Stimulated activated CD4-positive, alpha-beta T cell treated with anti-CD3 and anti-CD28 coated beads, Interleukin-15, amount 100 ng/mL, for 1 hour (primary cell): Measurements from ENCODE around the gene KBTBD4.
"Not testable (repeated sequence)": the region's sequence is repeated elsewhere in the genome, so short reads cannot be mapped to it uniquely, and the experiment has no call there.

ENCODE experiments used
- DNase-seq, 2 donors: peaks; one replicate each; pipeline ENCODE4 v3.0.0-alpha.2; 2020; ENCODE audit warnings: low read depth in 1 of 2, low spot score in 1 of 2

KBTBD4 gene

DNA sequence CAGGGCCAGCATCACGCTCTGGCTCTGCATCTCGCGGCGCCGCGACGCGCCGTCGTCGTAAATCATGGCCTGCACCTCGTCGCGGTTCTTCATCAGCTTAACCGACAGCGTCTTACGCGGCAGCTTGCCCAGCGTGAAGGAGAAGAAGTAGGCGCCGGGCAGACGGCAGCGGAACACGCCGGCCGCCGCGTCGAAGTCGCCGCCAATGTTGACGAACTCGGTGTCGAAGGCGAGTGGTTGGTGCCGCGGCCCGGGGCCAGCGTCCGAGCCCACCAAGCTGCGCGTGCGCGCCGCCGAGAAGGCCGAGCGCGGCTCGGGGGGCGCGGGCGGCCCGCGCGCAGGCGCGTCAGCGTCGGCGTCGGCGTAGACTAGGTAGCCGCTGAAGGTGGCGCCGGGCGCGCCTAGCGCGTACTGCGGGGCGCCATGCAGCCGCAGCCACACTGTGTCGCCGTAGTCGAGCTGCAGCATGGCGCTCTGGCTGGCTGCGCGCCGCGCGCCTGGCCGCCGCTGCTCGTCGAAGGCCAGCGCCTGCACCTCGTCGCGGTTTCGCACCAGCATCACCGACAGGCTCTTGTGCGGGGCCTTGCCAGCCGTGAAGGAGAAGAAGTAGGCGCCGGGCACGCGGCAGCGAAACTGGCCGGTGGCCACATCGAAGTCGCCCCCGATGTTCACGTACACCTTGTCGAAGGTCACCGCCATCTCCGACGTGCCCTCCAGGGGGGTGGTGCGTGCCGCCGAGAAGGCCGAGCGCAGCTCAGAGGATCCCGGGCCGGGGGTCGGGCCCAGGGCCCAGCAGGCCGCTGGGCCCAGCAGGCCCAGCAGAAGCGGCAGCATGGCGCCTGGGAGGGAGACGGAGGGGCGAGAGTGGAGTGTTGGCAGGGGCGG is 11.4 kb upstream of the KBTBD4 start:
- DNase-seq, result no peak

DNA sequence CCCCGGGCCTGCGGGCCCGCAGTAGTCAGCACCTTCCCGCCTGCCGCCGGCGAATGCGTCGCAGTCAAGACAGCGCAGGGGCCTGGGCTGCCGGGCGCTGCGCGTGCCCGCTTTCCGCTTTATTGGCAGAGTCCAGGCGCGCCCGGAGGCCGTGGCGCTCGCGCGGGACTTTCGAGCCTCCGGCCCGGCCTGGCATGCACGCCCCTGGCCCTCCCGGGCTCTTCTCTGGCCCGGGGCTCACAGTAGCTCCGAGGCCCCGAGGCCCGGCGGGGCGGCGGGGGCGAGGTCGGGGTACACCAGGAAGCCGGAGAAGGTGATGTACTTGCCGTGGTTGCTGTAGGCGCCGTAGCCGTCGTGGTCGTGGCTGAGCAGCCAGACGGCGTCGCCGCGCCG is 10.8 kb upstream of the KBTBD4 start:
- no peak for DNase-seq

DNA sequence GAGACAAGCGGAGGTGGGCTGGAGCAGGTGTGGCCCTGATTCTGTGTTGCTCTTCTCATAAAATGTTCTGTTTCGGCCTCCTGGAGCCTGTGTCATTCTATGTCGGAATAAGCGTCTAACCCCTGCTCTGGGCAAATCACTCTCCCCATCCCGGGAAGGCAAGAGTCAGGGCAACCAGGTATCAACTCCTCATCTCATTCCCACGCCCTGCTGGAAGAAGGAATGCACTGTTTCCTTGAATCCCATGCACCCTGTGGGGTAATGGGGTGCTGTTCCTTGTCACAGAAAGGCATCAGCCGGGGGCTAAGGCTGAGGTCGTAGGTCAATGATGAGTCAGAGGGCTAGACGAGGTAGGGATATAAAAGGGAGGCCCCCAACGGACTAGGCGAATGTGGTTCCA is 10.3 kb upstream of the KBTBD4 start:
- DNase-seq, result no peak

DNA sequence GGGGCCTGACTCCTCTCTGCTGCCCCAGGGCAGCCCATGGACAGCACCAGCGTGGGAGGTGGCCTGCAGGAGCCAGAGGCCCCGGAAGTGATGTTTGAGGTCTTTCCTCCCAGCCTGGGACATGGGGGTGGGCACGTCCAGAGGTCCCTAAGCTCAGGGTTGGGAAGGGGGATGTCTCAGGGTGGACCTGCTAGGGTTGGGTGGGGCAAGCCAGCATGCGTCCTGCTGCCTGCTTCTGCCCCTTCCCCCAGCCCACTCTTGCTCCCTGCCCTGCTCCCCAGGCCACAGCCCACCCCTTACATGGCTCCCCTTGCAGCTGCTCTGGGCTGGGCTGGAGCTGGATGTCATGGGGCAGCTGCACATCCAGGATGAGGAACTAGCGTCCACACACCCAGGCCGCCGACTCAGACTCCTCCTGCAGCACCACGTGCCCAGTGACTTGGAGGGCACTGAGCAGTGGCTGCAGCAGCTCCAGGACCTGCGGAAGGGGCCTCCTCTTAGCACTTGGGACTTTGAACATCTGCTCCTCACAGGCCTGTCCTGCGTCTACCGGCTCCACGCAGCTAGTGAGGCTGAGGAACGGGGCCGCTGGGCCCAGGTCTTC is 9.1 kb upstream of the KBTBD4 start:
- no peak for DNase-seq

DNA sequence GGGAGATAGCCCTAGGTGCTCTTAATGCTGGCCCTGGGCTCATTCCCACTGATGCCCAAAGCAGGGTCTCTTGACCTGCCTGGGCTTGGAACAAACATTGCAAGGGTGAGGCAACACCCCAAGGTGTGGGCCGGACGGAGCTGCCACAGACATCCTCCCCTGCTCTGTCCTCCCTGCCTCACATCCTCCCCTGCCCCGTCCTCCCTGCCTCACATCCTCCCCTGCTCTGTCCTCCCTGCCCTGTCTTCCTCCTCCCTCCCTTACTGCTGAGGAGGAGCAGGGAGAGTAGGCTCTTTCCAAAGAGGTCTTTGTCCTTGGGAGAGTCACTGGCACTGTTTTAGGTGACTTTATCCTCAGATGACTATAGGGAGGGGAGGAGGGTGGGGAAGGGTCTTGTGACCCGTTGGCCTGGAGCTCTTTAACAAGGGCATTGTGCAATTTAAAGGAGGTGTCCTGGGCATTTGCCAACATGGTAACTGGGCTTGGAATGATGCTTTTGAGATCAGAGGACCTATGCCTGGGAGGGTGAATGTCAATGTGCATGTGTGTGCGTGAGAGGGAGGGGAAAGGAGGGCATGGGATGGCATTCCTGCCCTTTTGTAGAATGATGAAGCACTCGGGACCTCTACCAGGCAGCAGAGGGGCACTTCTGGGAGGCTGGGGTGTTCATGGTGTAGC is 8.4 kb upstream of the KBTBD4 start:
- no peak for DNase-seq

DNA sequence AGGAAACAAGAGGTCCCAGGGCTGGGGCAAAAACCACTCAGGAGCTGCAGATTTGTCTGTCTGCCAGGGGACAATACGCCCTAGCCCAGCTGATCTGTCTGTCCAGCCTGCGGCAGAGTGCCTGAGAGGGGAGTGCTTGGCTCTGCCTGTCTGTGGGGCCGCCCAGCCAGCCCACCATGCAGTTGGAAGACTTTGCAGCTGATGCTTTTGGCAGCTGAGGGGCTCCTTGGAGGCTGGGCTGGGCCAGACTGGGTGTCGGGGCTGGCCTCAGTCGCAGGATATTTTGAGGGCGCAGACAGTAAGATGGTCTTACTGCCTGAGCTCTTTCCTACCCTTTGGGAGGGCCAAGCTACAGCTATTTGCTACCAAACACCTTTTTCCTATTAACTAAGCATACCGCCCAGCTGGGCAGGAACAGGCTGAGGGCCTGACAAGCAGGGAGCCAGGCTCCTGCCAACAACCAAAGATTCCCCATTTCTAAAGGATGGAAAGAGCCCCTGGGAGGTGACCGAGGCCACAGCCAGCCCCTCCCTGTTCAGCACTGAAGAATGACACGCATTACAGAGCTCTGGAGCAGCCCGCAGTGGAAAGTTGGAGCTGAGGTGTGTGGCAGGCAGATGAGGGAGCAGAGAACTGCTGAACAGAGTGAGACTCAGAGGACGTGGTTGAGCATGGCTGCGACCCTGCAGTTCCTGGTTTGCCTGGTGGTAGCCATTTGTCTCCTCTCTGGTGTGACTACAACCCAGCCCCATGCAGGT is 7.5 kb upstream of the KBTBD4 start, which contains the start of gene FAM180B:
FAM180B (plus strand) TSS at position 581 of the 758 bp plus-strand sequence; CDS start at position 672, 91 bp downstream.
- no peak for DNase-seq

DNA sequence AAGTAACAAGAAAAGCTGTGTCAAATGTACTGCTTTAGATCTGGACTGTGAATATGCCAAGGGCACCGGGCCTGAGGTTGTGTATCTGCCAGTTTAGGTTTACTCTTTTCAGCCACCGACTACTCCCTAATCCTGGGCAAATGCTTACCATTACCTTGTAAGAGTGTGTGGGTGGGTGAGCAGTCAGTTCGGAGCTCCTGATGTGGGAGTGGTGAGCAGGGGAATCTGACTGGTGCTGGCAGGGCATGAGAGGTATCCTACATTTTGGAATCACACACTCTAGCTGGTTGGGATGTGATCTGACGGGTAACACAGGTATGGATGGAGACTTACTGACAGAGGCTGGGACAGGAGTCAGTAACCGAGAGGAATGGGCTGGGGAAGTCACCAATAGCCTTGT is 5.1 kb upstream of the KBTBD4 start:
- no peak for DNase-seq

DNA sequence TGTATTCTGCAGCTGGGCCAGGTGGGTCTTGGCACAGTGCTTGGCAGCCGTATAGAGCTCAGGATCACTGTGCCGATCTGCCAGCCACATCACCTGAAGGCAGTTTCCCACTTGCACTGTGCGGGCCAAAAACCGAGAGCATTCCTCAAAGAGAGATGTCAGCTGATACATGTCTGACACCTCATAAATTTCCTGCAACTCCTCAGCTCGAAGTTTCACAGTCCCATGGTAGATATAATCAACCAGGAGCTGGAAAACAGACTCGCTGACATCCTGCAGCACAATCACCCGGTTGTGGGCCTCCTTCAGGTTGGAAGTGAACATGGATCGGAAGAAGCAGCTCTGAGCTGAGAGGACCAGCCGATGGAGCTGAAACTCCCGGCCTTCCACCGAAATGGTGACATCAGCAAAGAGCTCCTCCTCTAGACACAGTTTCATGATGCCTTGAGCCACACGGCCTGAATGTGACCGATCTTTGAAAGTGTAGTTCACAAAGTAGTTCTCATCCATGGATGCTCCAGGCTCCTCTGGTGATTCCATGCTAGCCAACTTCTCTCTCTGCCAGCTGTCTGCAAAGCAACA is 1.2 kb downstream of the KBTBD4 start:
- no peak for DNase-seq

DNA sequence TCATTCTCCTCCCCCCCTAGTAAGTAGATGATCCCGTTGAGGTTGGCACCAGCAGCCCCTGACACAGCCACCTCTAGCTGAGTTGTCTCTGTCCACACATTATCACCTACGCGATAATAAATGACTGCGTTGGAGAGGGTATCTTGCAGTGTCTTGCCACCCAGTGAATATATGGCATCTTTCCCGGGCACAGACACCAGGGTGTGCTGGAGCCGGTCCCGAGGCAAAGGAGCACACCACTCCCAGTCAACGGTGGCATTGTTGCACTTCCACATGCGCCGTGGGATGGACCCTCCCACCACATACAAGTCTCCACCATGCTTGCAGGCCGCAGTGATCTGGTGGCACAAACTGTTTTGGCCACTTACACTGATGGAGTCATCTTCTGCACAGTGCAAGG is 5.4 kb downstream of the KBTBD4 start:
- DNase-seq, result no peak

DNA sequence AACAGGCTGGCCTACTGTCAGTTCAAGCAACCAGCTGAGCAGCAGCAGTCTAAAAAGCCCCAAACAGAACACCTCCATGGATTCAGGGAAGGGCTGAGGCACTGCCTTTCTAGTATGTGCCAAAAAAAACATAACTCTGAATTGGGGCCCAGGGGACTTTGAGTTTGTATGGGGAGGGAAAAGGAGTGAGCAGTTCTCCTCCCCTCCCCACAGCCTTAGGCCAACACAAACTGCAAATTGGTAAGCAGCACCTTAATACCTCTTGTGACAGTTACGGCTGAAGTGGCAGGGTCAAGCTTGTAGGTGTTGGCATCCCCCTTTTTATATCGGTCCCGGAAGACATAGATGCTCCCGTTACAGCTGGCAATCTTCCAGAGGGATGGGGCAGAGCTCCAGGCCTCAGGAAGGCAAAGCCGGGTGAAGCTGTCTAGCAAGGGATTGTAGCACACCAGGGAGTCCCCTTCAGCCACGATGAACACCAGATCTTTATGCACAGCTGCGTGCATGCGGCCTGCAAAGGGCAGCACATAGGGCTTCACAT is 6.0 kb downstream of the KBTBD4 start:
- no peak for DNase-seq

DNA sequence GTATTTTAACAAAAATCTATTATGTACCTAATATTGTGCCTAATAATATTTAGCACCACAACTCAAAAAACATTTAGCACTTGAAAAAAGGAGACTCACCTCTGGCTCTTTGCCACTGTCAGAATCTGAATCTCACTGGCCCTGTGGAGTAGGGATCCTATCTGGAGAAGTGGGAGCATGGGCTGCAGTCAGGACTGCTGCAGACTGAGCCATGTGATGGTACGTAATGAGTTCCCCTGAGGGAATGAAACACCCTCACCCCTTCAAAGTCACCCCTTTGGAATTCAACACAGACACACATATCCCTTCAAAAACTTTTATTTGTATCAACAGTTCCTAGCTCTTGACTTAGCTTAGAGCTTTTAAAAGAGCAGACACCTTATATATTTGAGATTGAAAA is 6.9 kb downstream of the KBTBD4 start:
- no peak for DNase-seq

DNA sequence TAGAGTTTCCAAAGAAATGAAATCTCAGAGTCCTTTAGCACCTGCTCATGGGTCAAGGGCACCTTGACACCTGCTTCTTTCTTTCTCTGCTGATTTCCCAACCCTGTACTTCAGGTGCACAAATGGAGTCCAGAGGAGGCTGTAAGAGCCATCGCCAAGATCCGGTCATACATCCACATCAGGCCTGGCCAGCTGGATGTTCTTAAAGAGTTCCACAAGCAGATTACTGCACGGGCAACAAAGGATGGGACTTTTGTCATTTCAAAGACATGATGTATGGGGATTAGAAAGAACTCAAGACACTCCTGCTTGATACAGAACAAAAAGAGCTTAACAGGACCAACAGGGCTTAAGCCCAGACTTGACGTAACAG is 7.4 kb downstream of the KBTBD4 start:
- no peak for DNase-seq

DNA sequence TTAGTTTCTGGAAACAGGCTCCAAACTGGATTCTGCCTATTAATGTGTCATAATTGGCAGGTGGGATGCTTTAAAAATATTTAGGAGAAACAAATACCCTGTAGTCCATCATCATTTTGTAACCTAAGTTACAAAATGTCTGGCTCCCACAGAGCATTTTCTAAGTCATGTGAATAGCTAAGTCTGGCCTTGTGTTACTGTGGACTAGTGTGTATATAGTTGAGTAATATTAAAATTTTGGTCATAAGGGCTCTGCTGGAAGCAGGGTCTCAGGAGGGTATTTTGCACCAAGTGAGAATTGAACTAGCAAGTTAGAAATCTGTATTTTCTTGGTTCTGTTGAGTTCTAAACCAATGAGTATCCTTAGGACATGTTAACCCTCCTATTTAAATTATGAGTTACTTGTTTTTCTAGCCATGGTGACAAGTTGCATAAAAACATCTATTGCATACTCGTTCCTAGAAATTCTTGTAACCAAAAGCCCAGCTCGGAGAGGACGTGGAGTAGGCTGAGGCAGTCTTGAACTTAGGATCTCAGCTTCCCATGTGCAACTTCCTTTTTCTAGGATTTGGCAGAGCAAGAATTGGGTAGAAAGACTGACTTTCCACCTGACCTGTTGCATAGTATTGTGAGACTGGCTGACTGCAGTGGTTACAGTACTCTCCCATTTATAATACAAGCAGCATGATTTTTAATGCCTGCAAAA is 8.0 kb downstream of the KBTBD4 start:
- DNase-seq, result no peak

DNA sequence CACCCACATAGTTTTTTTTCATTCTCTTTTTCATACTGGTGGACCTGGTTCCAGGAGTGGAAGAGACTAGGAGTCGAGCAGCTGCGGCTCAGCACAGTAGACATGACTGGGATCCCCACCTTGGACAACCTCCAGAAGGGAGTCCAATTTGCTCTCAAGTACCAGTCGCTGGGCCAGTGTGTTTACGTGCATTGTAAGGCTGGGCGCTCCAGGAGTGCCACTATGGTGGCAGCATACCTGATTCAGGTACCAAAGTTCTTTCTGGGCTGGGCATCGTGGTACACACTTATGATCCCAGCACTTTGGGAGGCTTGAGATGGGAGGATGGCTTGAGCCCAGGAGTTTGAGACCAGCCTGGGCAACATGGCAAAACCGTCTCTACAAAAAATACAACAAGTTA is 9.1 kb downstream of the KBTBD4 start:
- no peak for DNase-seq

DNA sequence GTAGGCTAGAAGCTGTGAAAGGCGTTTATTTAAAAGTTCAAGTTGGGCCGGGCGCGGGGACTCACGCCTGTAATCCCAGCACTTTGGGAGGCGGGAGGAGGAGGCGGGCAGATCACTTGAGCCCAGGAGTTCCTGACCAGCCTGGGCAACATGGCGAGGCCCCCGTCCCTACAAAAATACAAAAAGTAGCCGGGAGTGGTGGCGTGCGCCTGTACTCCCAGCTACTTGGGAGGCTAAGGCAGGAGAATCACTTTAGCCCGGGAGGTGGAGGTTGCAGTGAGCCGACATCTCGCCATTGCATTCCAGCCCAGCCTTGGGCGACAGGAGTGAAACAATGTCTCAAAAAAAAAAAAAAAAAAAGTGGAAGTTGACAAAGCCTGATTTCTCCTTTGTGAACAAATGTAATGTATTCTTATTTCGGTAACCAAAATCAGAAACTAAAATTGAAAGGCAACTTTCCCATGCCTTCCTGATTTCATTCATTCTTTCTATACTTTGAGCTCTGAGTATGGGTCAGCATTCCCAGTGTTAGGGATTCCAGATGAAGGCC is 12.5 kb downstream of the KBTBD4 start:
- no peak for DNase-seq

DNA sequence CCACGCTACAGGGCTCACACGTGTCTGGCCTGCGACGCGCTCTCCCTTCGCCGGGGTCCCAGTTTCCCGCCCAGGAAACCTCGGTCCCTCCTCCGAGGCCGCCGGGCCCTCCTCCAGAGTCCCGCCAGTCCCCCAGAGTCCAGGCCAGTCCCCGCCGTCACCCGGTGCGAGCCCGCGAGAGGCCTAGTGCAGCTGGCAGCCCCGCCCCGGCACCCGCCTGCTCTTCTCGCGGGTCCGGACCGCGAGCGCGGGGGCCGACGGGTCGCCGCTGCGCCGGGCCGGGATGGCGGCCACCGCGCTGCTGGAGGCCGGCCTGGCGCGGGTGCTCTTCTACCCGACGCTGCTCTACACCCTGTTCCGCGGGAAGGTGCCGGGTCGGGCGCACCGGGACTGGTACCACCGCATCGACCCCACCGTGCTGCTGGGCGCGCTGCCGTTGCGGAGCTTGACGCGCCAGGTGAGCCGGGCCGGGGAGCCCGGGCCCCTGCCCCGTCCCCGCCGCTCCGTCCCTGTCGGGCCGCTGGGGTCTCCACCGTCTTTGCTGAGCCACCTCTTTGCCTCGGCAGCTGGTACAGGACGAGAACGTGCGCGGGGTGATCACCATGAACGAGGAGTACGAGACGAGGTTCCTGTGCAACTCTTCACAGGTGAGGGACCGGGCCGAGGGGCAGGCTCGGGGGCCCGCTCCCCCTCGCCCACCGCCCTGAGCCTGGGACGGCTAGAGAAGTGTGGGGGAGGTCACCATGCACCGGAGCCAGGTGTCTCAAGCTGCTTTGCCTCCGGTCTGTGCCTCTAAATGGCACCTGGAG is 13.2 kb downstream of the KBTBD4 start, which contains the start of gene PTPMT1:
PTPMT1 (plus strand) TSS at position 260 of the 809 bp plus-strand sequence; CDS start at position 284, 24 bp downstream.
- peak; percentile 29 to 51 for DNase-seq

DNA sequence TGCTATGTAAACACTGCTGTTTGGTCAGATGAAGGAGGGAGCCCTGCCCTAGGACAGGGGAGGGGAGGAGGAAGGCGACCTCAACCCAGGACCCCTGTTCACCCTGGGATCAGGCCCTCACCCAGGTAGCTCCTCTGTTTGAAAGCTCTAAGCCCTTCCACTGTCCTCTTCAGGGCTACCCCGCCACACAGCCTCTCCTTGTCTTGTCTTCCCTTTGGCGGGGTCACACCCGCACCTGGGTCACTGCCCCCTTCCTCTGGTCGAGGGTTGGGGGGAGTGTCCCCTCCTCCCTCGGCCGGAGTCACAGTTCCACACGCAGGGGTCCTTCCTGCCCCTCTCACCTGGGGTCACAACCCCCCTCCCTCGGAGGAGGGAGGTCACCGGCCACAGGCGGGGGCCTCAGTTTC is 13.8 kb downstream of the KBTBD4 start:
- no peak for DNase-seq

DNA sequence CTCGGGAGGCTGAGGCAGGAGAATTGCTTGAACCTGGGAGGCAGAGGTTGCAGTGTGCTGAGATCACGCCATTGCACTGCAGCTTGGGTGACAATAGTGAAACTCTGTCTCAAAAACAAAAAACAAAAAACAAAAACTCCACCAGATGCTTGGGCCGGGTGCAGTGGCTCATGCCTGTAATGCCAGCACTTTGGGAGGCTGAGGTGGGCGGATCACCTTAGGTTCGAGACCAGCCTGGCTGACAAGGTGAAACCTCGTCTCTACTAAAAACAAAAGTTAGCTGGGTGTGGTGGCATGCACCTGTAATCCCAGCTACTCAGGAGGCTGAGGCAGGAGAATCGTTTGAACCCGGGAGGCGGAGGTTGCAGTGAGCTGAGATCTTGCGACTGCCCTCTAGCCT is 14.4 kb downstream of the KBTBD4 start:
- DNase-seq, result not testable (repeated sequence)

DNA sequence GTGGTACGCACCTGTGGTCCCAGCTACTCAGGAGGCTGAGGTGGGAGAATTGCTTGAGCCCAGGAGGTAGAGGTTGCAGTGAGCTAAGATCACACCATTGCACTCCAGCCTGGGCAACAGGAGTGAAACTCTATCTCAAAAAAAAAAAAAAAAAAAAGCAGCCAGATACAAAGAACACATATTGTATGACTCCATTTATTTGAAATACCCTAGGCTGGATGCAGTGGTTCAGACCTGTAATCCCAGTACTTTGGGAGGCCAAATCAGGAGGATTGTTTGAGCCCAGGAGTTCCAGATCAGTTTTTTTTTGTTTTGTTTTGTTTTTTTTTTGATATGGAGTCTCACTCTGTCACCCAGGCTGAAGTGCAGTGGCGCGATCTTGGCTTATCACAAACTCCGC is 16.4 kb downstream of the KBTBD4 start:
- DNase-seq, result not testable (repeated sequence)
